ENCODE measurements around the gene FGF7. TPM values are rescaled to one million over a fixed set of nuclear protein-coding genes. Genes with fewer than 3 reads are reported as not detected.

FGF7 gene
- total RNA-seq, 1 donor from 2014 or later: 0.23 TPM

- Mint-ChIP-seq H3K4me3 (ENCODE audit: unreplicated experiment) (no peak overlapping the region), H3K27me3 (ENCODE audit: unreplicated experiment) (no peaks in the 10 kb centered on the region), H3K27ac (ENCODE audit: unreplicated experiment) (no peak overlapping the region), H3K4me1 (ENCODE audit: unreplicated experiment) (no peaks in the 10 kb centered on the region), H3K36me3 (ENCODE audit: low read depth, unreplicated experiment) (no peaks in the 10 kb centered on the region), H3K9me3 (ENCODE audit: unreplicated experiment) (no peaks in the 10 kb centered on the region)
- TF ChIP-seq, protein P1, sequence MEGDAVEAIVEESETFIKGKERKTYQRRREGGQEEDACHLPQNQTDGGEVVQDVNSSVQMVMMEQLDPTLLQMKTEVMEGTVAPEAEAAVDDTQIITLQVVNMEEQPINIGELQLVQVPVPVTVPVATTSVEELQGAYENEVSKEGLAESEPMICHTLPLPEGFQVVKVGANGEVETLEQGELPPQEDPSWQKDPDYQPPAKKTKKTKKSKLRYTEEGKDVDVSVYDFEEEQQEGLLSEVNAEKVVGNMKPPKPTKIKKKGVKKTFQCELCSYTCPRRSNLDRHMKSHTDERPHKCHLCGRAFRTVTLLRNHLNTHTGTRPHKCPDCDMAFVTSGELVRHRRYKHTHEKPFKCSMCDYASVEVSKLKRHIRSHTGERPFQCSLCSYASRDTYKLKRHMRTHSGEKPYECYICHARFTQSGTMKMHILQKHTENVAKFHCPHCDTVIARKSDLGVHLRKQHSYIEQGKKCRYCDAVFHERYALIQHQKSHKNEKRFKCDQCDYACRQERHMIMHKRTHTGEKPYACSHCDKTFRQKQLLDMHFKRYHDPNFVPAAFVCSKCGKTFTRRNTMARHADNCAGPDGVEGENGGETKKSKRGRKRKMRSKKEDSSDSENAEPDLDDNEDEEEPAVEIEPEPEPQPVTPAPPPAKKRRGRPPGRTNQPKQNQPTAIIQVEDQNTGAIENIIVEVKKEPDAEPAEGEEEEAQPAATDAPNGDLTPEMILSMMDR (IDR thresholded peaks at IDR 0.05; ENCODE audit: unreplicated experiment): no peak
- DNase-seq (ENCODE audit: low spot score): no peak
Observed at GRCh38 chr15:49452595-49452994, 29.6 kb downstream of the FGF7 start.

DNA sequence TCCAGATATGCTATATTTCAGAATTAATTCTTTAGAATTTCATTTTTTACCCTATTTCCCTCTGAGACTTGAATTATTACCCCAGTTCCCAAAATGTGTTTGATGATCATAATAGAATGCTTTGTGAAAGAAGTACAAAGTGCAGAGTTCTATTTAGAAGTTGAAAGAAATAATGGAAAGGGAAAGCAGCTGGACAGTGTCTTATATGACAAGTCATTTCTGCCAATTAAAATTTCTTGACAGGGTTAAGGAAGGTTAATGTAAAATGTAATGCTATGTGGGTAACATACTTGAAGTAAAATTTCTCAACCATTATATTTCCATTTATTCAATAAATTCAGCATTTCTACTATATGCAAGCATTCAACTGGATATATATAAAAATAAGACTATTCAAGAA lies 33.1 kb downstream of the FGF7 start:
- Mint-ChIP-seq H3K4me1 (ENCODE audit: unreplicated experiment) (no peaks in the 10 kb centered on the region), H3K4me3 (ENCODE audit: unreplicated experiment) (no peak overlapping the region), H3K9me3 (ENCODE audit: unreplicated experiment) (no peaks in the 10 kb centered on the region), H3K36me3 (ENCODE audit: low read depth, unreplicated experiment) (no peaks in the 10 kb centered on the region), H3K27ac (ENCODE audit: unreplicated experiment) (no peak overlapping the region), H3K27me3 (ENCODE audit: unreplicated experiment) (no peaks in the 10 kb centered on the region)
- TF ChIP-seq, protein P1 (IDR thresholded peaks at IDR 0.05; ENCODE audit: unreplicated experiment): no peak
- DNase-seq (ENCODE audit: low spot score): no peak

GRCh38 chr15:49458145-49458544 lies 35.1 kb downstream of the FGF7 start:
- Mint-ChIP-seq H3K36me3 (ENCODE audit: low read depth, unreplicated experiment) (no peaks in the 10 kb centered on the region), H3K27me3 (ENCODE audit: unreplicated experiment) (no peaks in the 10 kb centered on the region), H3K4me1 (ENCODE audit: unreplicated experiment) (no peaks in the 10 kb centered on the region), H3K9me3 (ENCODE audit: unreplicated experiment) (no peaks in the 10 kb centered on the region), H3K4me3 (ENCODE audit: unreplicated experiment) (no peak overlapping the region), H3K27ac (ENCODE audit: unreplicated experiment) (no peak overlapping the region)
- DNase-seq (ENCODE audit: low spot score): no peak
- TF ChIP-seq, protein P1 (IDR thresholded peaks at IDR 0.05; ENCODE audit: unreplicated experiment): no peak

GRCh38 chr15:49460411-49460941 lies 37.4 kb downstream of the FGF7 start:
- no peaks in the 10 kb centered on the region for H3K9me3 Mint-ChIP-seq (ENCODE audit: unreplicated experiment)
- H3K36me3 Mint-ChIP-seq (ENCODE audit: low read depth, unreplicated experiment): no peaks in the 10 kb centered on the region
- no peak for DNase-seq (ENCODE audit: low spot score)
- TF ChIP-seq, protein P1 (IDR thresholded peaks at IDR 0.05; ENCODE audit: unreplicated experiment): no peak
- H3K27ac Mint-ChIP-seq (ENCODE audit: unreplicated experiment): no peak overlapping the region
- no peak overlapping the region for H3K4me3 Mint-ChIP-seq (ENCODE audit: unreplicated experiment)
- H3K27me3 Mint-ChIP-seq (ENCODE audit: unreplicated experiment): no peaks in the 10 kb centered on the region
- H3K4me1 Mint-ChIP-seq (ENCODE audit: unreplicated experiment): no peaks in the 10 kb centered on the region

DNA sequence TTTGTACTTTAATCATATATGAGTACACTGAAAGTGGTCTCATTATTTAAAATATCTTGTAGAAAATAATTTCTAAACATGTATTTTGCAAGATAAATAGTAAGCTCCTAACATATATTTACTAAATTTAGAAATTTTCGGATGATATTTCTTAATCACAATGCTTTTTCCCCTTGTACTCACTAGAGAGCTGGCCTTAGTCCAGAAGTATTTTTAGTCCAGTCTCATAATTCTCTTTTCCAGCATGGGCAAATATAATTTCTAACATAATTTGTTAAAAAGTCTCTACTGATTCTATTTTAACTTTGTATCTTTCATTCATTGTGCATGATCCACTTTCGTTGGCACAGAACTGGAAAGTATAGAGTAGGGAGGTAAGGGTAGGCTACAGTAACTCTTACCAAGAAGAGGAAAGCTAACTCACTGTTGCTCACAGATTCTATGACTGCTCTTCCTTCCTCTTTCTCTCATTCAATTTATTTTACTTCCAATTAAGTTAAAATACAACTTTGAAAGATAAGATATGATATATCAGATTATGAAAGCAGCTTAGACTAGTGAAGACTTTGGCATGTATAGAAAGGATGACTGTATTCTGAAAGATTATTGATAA lies 39.3 kb downstream of the FGF7 start:
- Mint-ChIP-seq H3K4me3 (ENCODE audit: unreplicated experiment) (no peak overlapping the region), H3K4me1 (ENCODE audit: unreplicated experiment) (no peaks in the 10 kb centered on the region), H3K9me3 (ENCODE audit: unreplicated experiment) (no peaks in the 10 kb centered on the region), H3K36me3 (ENCODE audit: low read depth, unreplicated experiment) (no peaks in the 10 kb centered on the region), H3K27ac (ENCODE audit: unreplicated experiment) (no peak overlapping the region), H3K27me3 (ENCODE audit: unreplicated experiment) (no peaks in the 10 kb centered on the region)
- no peak for DNase-seq (ENCODE audit: low spot score)
- TF ChIP-seq, protein P1 (IDR thresholded peaks at IDR 0.05; ENCODE audit: unreplicated experiment): no peak
